CD4-positive, alpha-beta T cell treated with Interleukin-15 for 1 hour (primary cell): ENCODE measurements around the gene BMI1.
A peak's percentile ranks its signal among the peaks of the same experiment; 100 is the strongest.

Experiments
- DNase-seq: peaks from one replicate; pipeline ENCODE4 v3.0.0-alpha.2; 2020

The BMI1 gene

GRCh38 chr10:22319980-22320558, 830 bp upstream of the BMI1 start:
- DNase-seq, result no peak

GRCh38 chr10:22321156-22321923, 441 bp downstream of the BMI1 start:
- peak; percentile 64 for DNase-seq

GRCh38 chr10:22321924-22322640, 1.2 kb downstream of the BMI1 start:
- DNase-seq, result no peak

- DNase-seq, result no peak
These were observed 1.8 kb downstream of the BMI1 start for GRCh38 chr10:22322641-22323160.

DNA sequence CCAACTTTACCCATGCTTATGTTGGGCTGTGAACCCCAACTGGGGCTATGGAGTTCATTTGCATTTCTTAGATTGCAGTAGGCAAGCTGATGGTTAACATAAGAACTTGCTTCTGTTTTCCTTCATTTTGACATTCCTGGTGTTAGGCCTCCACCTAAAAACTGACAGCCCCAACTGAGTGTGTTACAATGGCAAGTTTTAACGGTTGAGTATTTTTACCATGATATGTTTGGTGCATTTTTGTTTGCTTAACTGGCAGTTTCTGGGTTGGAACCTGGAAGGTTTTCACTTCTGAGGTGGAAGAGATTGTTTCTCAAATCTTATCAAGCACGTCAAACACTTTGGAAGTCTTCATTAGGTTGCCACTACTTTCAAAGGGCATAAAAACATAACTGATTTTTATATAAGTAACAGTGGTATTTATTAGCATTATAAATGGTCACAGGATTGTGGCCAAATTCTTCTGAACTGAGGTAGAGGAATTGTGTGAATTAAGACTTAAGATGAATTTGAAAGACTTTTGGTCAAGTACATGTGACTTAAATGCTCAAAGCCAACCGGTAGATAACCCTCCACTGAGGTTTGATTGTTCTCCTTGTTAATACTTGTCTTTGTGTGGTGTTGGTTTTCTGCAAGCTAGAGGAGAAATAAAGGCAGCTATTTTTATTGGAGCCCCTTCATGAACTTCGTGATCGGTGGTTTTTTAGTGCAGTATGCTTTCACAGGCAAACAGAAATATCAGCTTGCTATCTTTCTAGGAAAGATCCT, 2.8 kb downstream of the BMI1 start:
- no peak for DNase-seq

DNA sequence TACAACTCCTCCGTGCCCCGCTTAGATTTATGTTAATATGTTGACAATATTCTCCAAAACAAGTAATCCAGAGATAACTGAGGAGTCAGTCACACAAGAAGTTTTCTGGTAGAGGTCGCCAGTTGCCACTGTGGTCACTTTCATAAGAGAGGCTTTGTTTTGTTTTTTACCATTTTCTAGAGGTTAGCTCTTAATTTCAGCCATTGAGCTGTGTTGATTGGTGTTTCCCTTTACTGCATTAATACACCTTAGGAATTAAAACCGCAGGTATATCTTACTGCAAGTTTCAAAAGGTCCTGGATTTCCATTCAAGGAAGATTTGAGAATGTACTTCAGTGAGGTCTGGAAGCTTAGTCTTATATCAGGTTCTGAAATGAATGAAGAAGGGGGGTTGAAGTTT, 3.5 kb downstream of the BMI1 start:
- DNase-seq, result no peak

- no peak for DNase-seq
These were observed 4.0 kb downstream of the BMI1 start for GRCh38 chr10:22324893-22325271.

GRCh38 chr10:22325272-22326144, 4.6 kb downstream of the BMI1 start:
- DNase-seq, result peak; percentile 84

- DNase-seq, result no peak
These were observed 5.3 kb downstream of the BMI1 start for GRCh38 chr10:22326145-22326702.

GRCh38 chr10:22329150-22329549, 8.3 kb downstream of the BMI1 start:
- no peak for DNase-seq

DNA sequence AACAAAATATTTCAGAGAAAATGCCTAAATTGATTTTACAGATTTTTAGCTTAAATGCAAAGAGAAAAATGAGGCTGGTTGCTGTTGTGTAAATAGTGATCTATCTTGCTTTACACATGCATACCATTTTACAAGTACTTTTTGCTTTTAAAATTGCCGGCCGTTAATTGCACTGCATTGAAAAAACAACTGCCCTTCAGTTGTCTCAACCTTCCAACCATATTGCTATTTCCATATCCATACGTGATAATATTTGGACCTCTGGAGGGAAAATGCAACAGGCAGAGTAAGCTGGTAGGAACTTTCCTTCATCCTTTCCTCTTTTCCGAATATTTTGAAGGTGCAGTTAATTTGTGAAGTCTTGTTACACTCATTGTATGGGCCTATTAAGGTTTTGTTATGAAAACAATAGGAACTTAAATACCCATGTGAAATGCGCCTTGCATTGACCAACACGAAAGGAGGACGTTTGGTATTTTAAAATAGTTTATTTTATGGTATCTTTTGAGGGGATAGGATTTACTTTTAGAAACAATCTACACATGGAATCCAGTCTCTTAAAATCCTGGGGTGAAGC, 11.3 kb downstream of the BMI1 start:
- DNase-seq, result no peak

GRCh38 chr10:22333167-22333974, 12.5 kb downstream of the BMI1 start:
- no peak for DNase-seq

GRCh38 chr10:22333975-22334282, 13.0 kb downstream of the BMI1 start:
- no peak for DNase-seq

DNA sequence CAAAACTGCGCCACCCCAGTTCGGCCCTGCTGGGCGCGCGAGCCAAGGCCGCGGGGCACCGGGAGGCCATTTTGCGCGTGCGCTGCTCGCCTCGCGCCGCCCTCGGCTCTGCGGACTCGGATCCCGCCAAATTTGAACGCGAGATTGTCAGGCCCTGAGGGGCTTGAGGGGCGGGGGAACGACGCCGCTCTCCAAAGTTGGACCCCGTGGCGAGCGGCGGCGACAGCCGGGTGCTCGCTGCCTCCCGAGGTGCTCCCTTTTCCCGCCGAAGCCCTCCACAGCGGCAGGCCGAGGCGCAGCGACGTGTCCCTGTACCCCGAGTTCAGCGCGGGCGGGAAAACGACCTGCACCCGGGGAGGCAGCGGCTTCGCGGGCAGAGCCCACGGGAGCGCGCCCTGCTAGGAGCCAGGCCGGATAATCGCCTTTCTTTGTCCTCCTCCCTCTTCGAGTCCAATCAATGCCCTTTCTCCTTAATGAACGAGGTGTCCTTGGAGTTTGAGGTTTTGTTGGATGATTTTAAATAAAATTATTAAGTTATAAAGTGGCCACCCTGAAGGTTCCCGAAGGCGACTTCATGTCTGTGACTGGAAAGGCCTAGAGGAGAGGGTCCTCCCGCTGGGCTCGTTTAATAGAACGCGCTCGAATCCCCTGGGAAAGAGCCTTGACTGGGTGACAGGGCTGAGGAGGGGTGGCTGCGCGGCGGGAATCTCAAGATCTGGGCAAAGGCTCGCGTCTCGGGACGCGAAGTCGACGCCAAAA, 13.7 kb downstream of the BMI1 start:
- no peak for DNase-seq

- DNase-seq, result peak; percentile 85
These were observed 14.5 kb downstream of the BMI1 start for GRCh38 chr10:22335173-22335933.

- DNase-seq, result no peak
These were observed 17.4 kb downstream of the BMI1 start for GRCh38 chr10:22338185-22338900.

- no peak for DNase-seq
These were observed 18.0 kb downstream of the BMI1 start for GRCh38 chr10:22338931-22339330.

DNA sequence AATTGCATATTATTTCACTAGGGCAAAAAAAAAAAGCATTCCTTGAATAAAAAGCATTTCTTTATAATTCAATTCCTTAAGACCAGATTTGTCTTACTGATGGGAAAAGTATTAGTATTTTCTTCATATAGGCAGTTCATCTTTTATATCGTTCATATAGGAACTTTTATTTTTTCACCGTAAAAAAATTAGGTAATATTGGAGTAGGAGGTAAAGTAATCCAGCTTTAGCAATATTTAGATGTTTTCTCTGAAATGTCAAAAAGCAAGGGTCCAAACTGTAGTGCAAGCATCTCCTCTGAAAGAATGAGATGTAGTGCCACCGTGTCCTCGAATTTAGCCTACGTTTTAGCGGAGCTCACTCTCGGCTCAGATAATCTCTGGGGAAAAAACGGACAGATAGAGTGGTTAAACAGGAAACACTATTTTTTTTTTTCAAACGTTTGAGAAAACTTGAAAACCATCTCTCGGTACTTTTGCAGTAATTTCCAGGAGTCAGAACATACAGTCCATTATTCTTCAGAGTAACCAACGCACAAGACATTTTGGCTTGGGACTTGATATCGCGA, 18.9 kb downstream of the BMI1 start:
- no peak for DNase-seq
